Skin of body (tissue), 2 donors: ENCODE data around the gene UCN. TPM values are rescaled to one million over a fixed set of nuclear protein-coding genes. Genes with fewer than 3 reads are reported as not detected.
"Not testable (repeated sequence)": the region's sequence is repeated elsewhere in the genome, so short reads cannot be mapped to it uniquely, and the experiment has no call there.

Experiments
- DNase-seq: peaks from one replicate; lab custom pipeline; 2025; lab: John Stamatoyannopoulos, UW
- total RNA-seq: library from RNA; depleted of rRNA; stranded (reverse); fragments of >200 nt; gene quantifications from one replicate; pipeline ENCODE4 v1.2.3, GENCODE V29; 2014

The UCN gene
- total RNA-seq, 1 donor from 2014 or later, result 0.30 TPM

GRCh38 chr2:27315122-27315521, 6.9 kb upstream of the UCN start:
- no peak for DNase-seq

GRCh38 chr2:27314709-27315108, 6.5 kb upstream of the UCN start:
- DNase-seq, result no peak

- no peak for DNase-seq
These were observed 5.8 kb upstream of the UCN start for GRCh38 chr2:27313882-27314645.

GRCh38 chr2:27312152-27312551, 3.9 kb upstream of the UCN start:
- DNase-seq, result no peak

- DNase-seq, result no peak
These were observed 1.4 kb upstream of the UCN start for GRCh38 chr2:27309651-27310050.

- no peak for DNase-seq
These were observed 493 bp downstream of the UCN start for GRCh38 chr2:27307545-27308358.

- DNase-seq, result no peak
These were observed 1.0 kb downstream of the UCN start for GRCh38 chr2:27307287-27307544.

GRCh38 chr2:27306573-27307286, 1.5 kb downstream of the UCN start:
- no peak for DNase-seq

GRCh38 chr2:27306136-27306535, 2.1 kb downstream of the UCN start:
- no peak for DNase-seq

- no peak for DNase-seq
These were observed 2.7 kb downstream of the UCN start for GRCh38 chr2:27305516-27305915.

- DNase-seq, result no peak
These were observed 3.6 kb downstream of the UCN start for GRCh38 chr2:27304488-27305240.

- no peak for DNase-seq
These were observed 4.9 kb downstream of the UCN start for GRCh38 chr2:27303093-27304025.

GRCh38 chr2:27300606-27301005, 7.6 kb downstream of the UCN start:
- DNase-seq, result not testable (repeated sequence)

- DNase-seq, result no peak
These were observed 9.7 kb downstream of the UCN start for GRCh38 chr2:27298391-27299080.

- no peak for DNase-seq
These were observed 11.1 kb downstream of the UCN start for GRCh38 chr2:27297195-27297594.

GRCh38 chr2:27296481-27296880, 11.8 kb downstream of the UCN start:
- no peak for DNase-seq

GRCh38 chr2:27294928-27295327, 13.3 kb downstream of the UCN start:
- no peak for DNase-seq

GRCh38 chr2:27291865-27292264, 16.4 kb downstream of the UCN start:
- no peak for DNase-seq

- DNase-seq, result no peak
These were observed 17.7 kb downstream of the UCN start for GRCh38 chr2:27290549-27290948.

- no peak for DNase-seq
These were observed 19.6 kb downstream of the UCN start for GRCh38 chr2:27288610-27289009.
